ENCODE results near the gene CADPS2. TPM values are rescaled to one million over a fixed set of nuclear protein-coding genes. Genes with fewer than 3 reads are reported as not detected.

Gene CADPS2
- polyA plus RNA-seq, 1 donor, result 15.1 TPM

GRCh38 chr7:122833888-122834570 is 52.2 kb downstream of the CADPS2 start:
- H3K4me1 ChIP-seq (ENCODE audit: control insufficient read depth, insufficient read depth, low read length), result no peaks in the 10 kb centered on the region
- H3K27ac ChIP-seq (ENCODE audit: low read length), result no peak overlapping the region
- no peaks in the 10 kb centered on the region for H3K27me3 ChIP-seq (ENCODE audit: control insufficient read depth, insufficient read depth, low read length)
- no peak for DNase-seq
- H3K36me3 ChIP-seq (ENCODE audit: control insufficient read depth, insufficient read depth, low read length), result no peaks in the 10 kb centered on the region
- no peaks in the 10 kb centered on the region for H3K9me3 ChIP-seq (ENCODE audit: control insufficient read depth, low read depth, low read length)
- H3K4me3 ChIP-seq (ENCODE audit: low read length), result no peak overlapping the region
- WGBS (ENCODE audit: insufficient coverage, low lambda C conversion rate), result 100% methylated on average over 1 of the region's 10 CpGs

GRCh38 chr7:122831436-122831835 is 54.8 kb downstream of the CADPS2 start:
- H3K4me1 ChIP-seq (ENCODE audit: control insufficient read depth, insufficient read depth, low read length), result no peaks in the 10 kb centered on the region
- no peak overlapping the region for H3K4me3 ChIP-seq (ENCODE audit: low read length)
- H3K27ac ChIP-seq (ENCODE audit: low read length), result no peak overlapping the region
- no CpG with 5 or more reads among the region's 1 CpG for WGBS (ENCODE audit: insufficient coverage, low lambda C conversion rate)
- H3K9me3 ChIP-seq (ENCODE audit: control insufficient read depth, low read depth, low read length), result no peaks in the 10 kb centered on the region
- DNase-seq, result no peak
- H3K27me3 ChIP-seq (ENCODE audit: control insufficient read depth, insufficient read depth, low read length), result no peaks in the 10 kb centered on the region
- no peaks in the 10 kb centered on the region for H3K36me3 ChIP-seq (ENCODE audit: control insufficient read depth, insufficient read depth, low read length)

GRCh38 chr7:122829962-122830361 is 56.3 kb downstream of the CADPS2 start:
- Histone ChIP-seq H3K4me1 (ENCODE audit: control insufficient read depth, insufficient read depth, low read length) (no peaks in the 10 kb centered on the region), H3K27ac (ENCODE audit: low read length) (no peak overlapping the region), H3K4me3 (ENCODE audit: low read length) (no peak overlapping the region), H3K27me3 (ENCODE audit: control insufficient read depth, insufficient read depth, low read length) (no peaks in the 10 kb centered on the region), H3K9me3 (ENCODE audit: control insufficient read depth, low read depth, low read length) (no peaks in the 10 kb centered on the region), H3K36me3 (ENCODE audit: control insufficient read depth, insufficient read depth, low read length) (no peaks in the 10 kb centered on the region)
- no CpG with 5 or more reads among the region's 2 CpGs for WGBS (ENCODE audit: insufficient coverage, low lambda C conversion rate)
- DNase-seq, result no peak

- no peaks in the 10 kb centered on the region for H3K27me3 ChIP-seq (ENCODE audit: control insufficient read depth, insufficient read depth, low read length)
- H3K27ac ChIP-seq (ENCODE audit: low read length), result no peak overlapping the region
- H3K4me3 ChIP-seq (ENCODE audit: low read length), result no peak overlapping the region
- no peaks in the 10 kb centered on the region for H3K4me1 ChIP-seq (ENCODE audit: control insufficient read depth, insufficient read depth, low read length)
- H3K9me3 ChIP-seq (ENCODE audit: control insufficient read depth, low read depth, low read length), result no peaks in the 10 kb centered on the region
- H3K36me3 ChIP-seq (ENCODE audit: control insufficient read depth, insufficient read depth, low read length), result no peaks in the 10 kb centered on the region
- no peak for DNase-seq
These were observed 58.5 kb downstream of the CADPS2 start for GRCh38 chr7:122827763-122828162.

- 100% methylated on average over 1 of the region's 3 CpGs for WGBS (ENCODE audit: insufficient coverage, low lambda C conversion rate)
- no peak for DNase-seq
- no peaks in the 10 kb centered on the region for H3K36me3 ChIP-seq (ENCODE audit: control insufficient read depth, insufficient read depth, low read length)
- no peak overlapping the region for H3K27ac ChIP-seq (ENCODE audit: low read length)
- no peak overlapping the region for H3K4me3 ChIP-seq (ENCODE audit: low read length)
- no peaks in the 10 kb centered on the region for H3K4me1 ChIP-seq (ENCODE audit: control insufficient read depth, insufficient read depth, low read length)
- H3K27me3 ChIP-seq (ENCODE audit: control insufficient read depth, insufficient read depth, low read length), result no peaks in the 10 kb centered on the region
- H3K9me3 ChIP-seq (ENCODE audit: control insufficient read depth, low read depth, low read length), result no peaks in the 10 kb centered on the region
These were observed 72.4 kb downstream of the CADPS2 start for GRCh38 chr7:122813845-122814244.

- DNase-seq, result no peak
- Histone ChIP-seq H3K27me3 (ENCODE audit: control insufficient read depth, insufficient read depth, low read length) (no peaks in the 10 kb centered on the region), H3K4me3 (ENCODE audit: low read length) (no peak overlapping the region), H3K4me1 (ENCODE audit: control insufficient read depth, insufficient read depth, low read length) (no peaks in the 10 kb centered on the region), H3K9me3 (ENCODE audit: control insufficient read depth, low read depth, low read length) (no peaks in the 10 kb centered on the region), H3K36me3 (ENCODE audit: control insufficient read depth, insufficient read depth, low read length) (no peaks in the 10 kb centered on the region), H3K27ac (ENCODE audit: low read length) (no peak overlapping the region)
- no CpG with 5 or more reads among the region's 1 CpG for WGBS (ENCODE audit: insufficient coverage, low lambda C conversion rate)
These were observed 82.4 kb downstream of the CADPS2 start for GRCh38 chr7:122803851-122804250.

- H3K9me3 ChIP-seq (ENCODE audit: control insufficient read depth, low read depth, low read length), result no peaks in the 10 kb centered on the region
- no CpG with 5 or more reads among the region's 2 CpGs for WGBS (ENCODE audit: insufficient coverage, low lambda C conversion rate)
- H3K36me3 ChIP-seq (ENCODE audit: control insufficient read depth, insufficient read depth, low read length), result no peaks in the 10 kb centered on the region
- H3K27me3 ChIP-seq (ENCODE audit: control insufficient read depth, insufficient read depth, low read length), result no peaks in the 10 kb centered on the region
- no peak for DNase-seq
- H3K27ac ChIP-seq (ENCODE audit: low read length), result no peak overlapping the region
- H3K4me1 ChIP-seq (ENCODE audit: control insufficient read depth, insufficient read depth, low read length), result no peaks in the 10 kb centered on the region
- H3K4me3 ChIP-seq (ENCODE audit: low read length), result no peak overlapping the region
These were observed 82.9 kb downstream of the CADPS2 start for GRCh38 chr7:122803323-122803722.

- no peaks in the 10 kb centered on the region for H3K4me1 ChIP-seq (ENCODE audit: control insufficient read depth, insufficient read depth, low read length)
- H3K27me3 ChIP-seq (ENCODE audit: control insufficient read depth, insufficient read depth, low read length), result no peaks in the 10 kb centered on the region
- H3K9me3 ChIP-seq (ENCODE audit: control insufficient read depth, low read depth, low read length), result no peaks in the 10 kb centered on the region
- WGBS (ENCODE audit: insufficient coverage, low lambda C conversion rate), result 100% methylated on average over 1 of the region's 6 CpGs
- H3K36me3 ChIP-seq (ENCODE audit: control insufficient read depth, insufficient read depth, low read length), result no peaks in the 10 kb centered on the region
- no peak overlapping the region for H3K27ac ChIP-seq (ENCODE audit: low read length)
- no peak overlapping the region for H3K4me3 ChIP-seq (ENCODE audit: low read length)
- DNase-seq, result no peak
These were observed 83.9 kb downstream of the CADPS2 start for GRCh38 chr7:122802301-122802751.

- H3K9me3 ChIP-seq (ENCODE audit: control insufficient read depth, low read depth, low read length), result no peaks in the 10 kb centered on the region
- H3K4me3 ChIP-seq (ENCODE audit: low read length), result no peak overlapping the region
- no peak for DNase-seq
- no peak overlapping the region for H3K27ac ChIP-seq (ENCODE audit: low read length)
- no peaks in the 10 kb centered on the region for H3K27me3 ChIP-seq (ENCODE audit: control insufficient read depth, insufficient read depth, low read length)
- WGBS (ENCODE audit: insufficient coverage, low lambda C conversion rate), result no CpG with 5 or more reads among the region's 3 CpGs
- H3K36me3 ChIP-seq (ENCODE audit: control insufficient read depth, insufficient read depth, low read length), result no peaks in the 10 kb centered on the region
- H3K4me1 ChIP-seq (ENCODE audit: control insufficient read depth, insufficient read depth, low read length), result no peaks in the 10 kb centered on the region
These were observed 94.2 kb downstream of the CADPS2 start for GRCh38 chr7:122791959-122792545.

GRCh38 chr7:122790591-122790990 is 95.7 kb downstream of the CADPS2 start:
- H3K27me3 ChIP-seq (ENCODE audit: control insufficient read depth, insufficient read depth, low read length), result no peaks in the 10 kb centered on the region
- no peaks in the 10 kb centered on the region for H3K36me3 ChIP-seq (ENCODE audit: control insufficient read depth, insufficient read depth, low read length)
- H3K9me3 ChIP-seq (ENCODE audit: control insufficient read depth, low read depth, low read length), result no peaks in the 10 kb centered on the region
- H3K4me1 ChIP-seq (ENCODE audit: control insufficient read depth, insufficient read depth, low read length), result no peaks in the 10 kb centered on the region
- no peak overlapping the region for H3K4me3 ChIP-seq (ENCODE audit: low read length)
- no CpG with 5 or more reads among the region's 2 CpGs for WGBS (ENCODE audit: insufficient coverage, low lambda C conversion rate)
- no peak for DNase-seq
- no peak overlapping the region for H3K27ac ChIP-seq (ENCODE audit: low read length)

GRCh38 chr7:122790132-122790531 is 96.1 kb downstream of the CADPS2 start:
- H3K27ac ChIP-seq (ENCODE audit: low read length), result no peak overlapping the region
- no peaks in the 10 kb centered on the region for H3K27me3 ChIP-seq (ENCODE audit: control insufficient read depth, insufficient read depth, low read length)
- H3K36me3 ChIP-seq (ENCODE audit: control insufficient read depth, insufficient read depth, low read length), result no peaks in the 10 kb centered on the region
- no peaks in the 10 kb centered on the region for H3K4me1 ChIP-seq (ENCODE audit: control insufficient read depth, insufficient read depth, low read length)
- 100% methylated on average over 2 of the region's 3 CpGs for WGBS (ENCODE audit: insufficient coverage, low lambda C conversion rate)
- H3K9me3 ChIP-seq (ENCODE audit: control insufficient read depth, low read depth, low read length), result no peaks in the 10 kb centered on the region
- H3K4me3 ChIP-seq (ENCODE audit: low read length), result no peak overlapping the region
- no peak for DNase-seq

All from large intestine (tissue), 3 donors.